Effector memory CD8-positive, alpha-beta T cell (primary cell): ENCODE results near the gene FBN2.

Experiments
- ATAC-seq: fragments of 150-1000 bp; cut with Tn5 transposase; replicated peaks from 2 replicates; pipeline ENCODE4 v1.10.0; 2021; ENCODE audit warnings: mild to moderate bottlenecking, moderate library complexity
- DNase-seq, 3 experiments: peaks; one replicate each; pipeline ENCODE4 v3.0.0; 2021
- H3K27ac Mint-ChIP-seq, 2 donors: one replicate each; pipeline ENCODE4 v1.8.0; 2022; ENCODE audit warnings: mild to moderate bottlenecking in 2 of 2, mixed read lengths in 2 of 2, moderate library complexity in 2 of 2
- H3K27me3 Mint-ChIP-seq, 2 donors: one replicate each; pipeline ENCODE4 v1.8.0; 2022; ENCODE audit warnings: mixed read lengths in 2 of 2
- H3K36me3 Mint-ChIP-seq: one replicate; pipeline ENCODE4 v1.8.0; 2022; ENCODE audit warnings: mild to moderate bottlenecking, moderate library complexity, mixed read lengths; ENCODE audit not compliant: insufficient read depth
- H3K4me1 Mint-ChIP-seq, 2 donors: one replicate each; pipeline ENCODE4 v1.8.0; 2022; ENCODE audit warnings: low read depth in 2 of 2, mixed read lengths in 2 of 2
- H3K4me3 Mint-ChIP-seq, 2 donors: one replicate each; pipeline ENCODE4 v1.8.0; 2022; ENCODE audit warnings: mild to moderate bottlenecking in 2 of 2, mixed read lengths in 2 of 2, moderate library complexity in 2 of 2
- H3K9me3 Mint-ChIP-seq, 2 donors: one replicate each; pipeline ENCODE4 v1.8.0; 2022; ENCODE audit warnings: mixed read lengths in 2 of 2

Gene FBN2

GRCh38 chr5:128395073-128395472 is 143.0 kb downstream of the FBN2 start:
- H3K27ac Mint-ChIP-seq: no peak overlapping the region

GRCh38 chr5:128384068-128384467 is 154.0 kb downstream of the FBN2 start:
- no peak for DNase-seq
- H3K4me1 Mint-ChIP-seq: no peaks in the 10 kb centered on the region
- no peak for ATAC-seq
- H3K9me3 Mint-ChIP-seq: peaks cover 9 to 10% of the 10 kb centered on the region in 2 donors
- no peak overlapping the region for H3K27ac Mint-ChIP-seq
- H3K4me3 Mint-ChIP-seq: no peak overlapping the region
- no peaks in the 10 kb centered on the region for H3K27me3 Mint-ChIP-seq
- no peaks in the 10 kb centered on the region for H3K36me3 Mint-ChIP-seq

More at GRCh38 chr5:128395073-128395472, 143.0 kb downstream of the FBN2 start:
- DNase-seq: no peak
- no peak for ATAC-seq
- H3K9me3 Mint-ChIP-seq: peaks cover 7 to 9% of the 10 kb centered on the region in 2 donors
- H3K36me3 Mint-ChIP-seq: no peaks in the 10 kb centered on the region
- no peaks in the 10 kb centered on the region for H3K27me3 Mint-ChIP-seq
- H3K4me1 Mint-ChIP-seq: no peaks in the 10 kb centered on the region
- no peak overlapping the region for H3K4me3 Mint-ChIP-seq

- ATAC-seq (no peak), DNase-seq (no peak)
- H3K27me3 Mint-ChIP-seq: no peaks in the 10 kb centered on the region
- peaks cover 0 to 9% of the 10 kb centered on the region in 2 donors for H3K9me3 Mint-ChIP-seq
- no peak overlapping the region for H3K27ac Mint-ChIP-seq
- H3K4me3 Mint-ChIP-seq: no peak overlapping the region
- no peaks in the 10 kb centered on the region for H3K36me3 Mint-ChIP-seq
- H3K4me1 Mint-ChIP-seq: no peaks in the 10 kb centered on the region
Measured at GRCh38 chr5:128380337-128380736, 157.7 kb downstream of the FBN2 start.

GRCh38 chr5:128378632-128379031 is 159.4 kb downstream of the FBN2 start:
- no peaks in the 10 kb centered on the region for H3K36me3 Mint-ChIP-seq
- H3K4me1 Mint-ChIP-seq: no peaks in the 10 kb centered on the region
- H3K9me3 Mint-ChIP-seq: peaks cover 0 to 9% of the 10 kb centered on the region in 2 donors
- H3K27ac Mint-ChIP-seq: no peak overlapping the region
- no peaks in the 10 kb centered on the region for H3K27me3 Mint-ChIP-seq
- DNase-seq: no peak
- no peak overlapping the region for H3K4me3 Mint-ChIP-seq
- ATAC-seq: no peak

GRCh38 chr5:128378196-128378595 is 159.8 kb downstream of the FBN2 start:
- no peaks in the 10 kb centered on the region for H3K27me3 Mint-ChIP-seq
- no peak overlapping the region for H3K4me3 Mint-ChIP-seq
- H3K36me3 Mint-ChIP-seq: no peaks in the 10 kb centered on the region
- H3K4me1 Mint-ChIP-seq: no peaks in the 10 kb centered on the region
- H3K27ac Mint-ChIP-seq: no peak overlapping the region
- ATAC-seq: no peak
- no peak for DNase-seq
- peaks cover 0 to 9% of the 10 kb centered on the region in 2 donors for H3K9me3 Mint-ChIP-seq

- no peaks in the 10 kb centered on the region for H3K27me3 Mint-ChIP-seq
- DNase-seq (no peak), ATAC-seq (no peak)
- no peak overlapping the region for H3K27ac Mint-ChIP-seq
- H3K4me1 Mint-ChIP-seq: no peaks in the 10 kb centered on the region
- no peak overlapping the region for H3K4me3 Mint-ChIP-seq
- no peaks in the 10 kb centered on the region for H3K36me3 Mint-ChIP-seq
- H3K9me3 Mint-ChIP-seq: peaks cover 0 to 4% of the 10 kb centered on the region in 2 donors
Measured at GRCh38 chr5:128376577-128376976, 161.5 kb downstream of the FBN2 start.

GRCh38 chr5:128366147-128366546 is 171.9 kb downstream of the FBN2 start:
- H3K27me3 Mint-ChIP-seq: no peaks in the 10 kb centered on the region
- no peaks in the 10 kb centered on the region for H3K36me3 Mint-ChIP-seq
- DNase-seq: no peak
- H3K4me3 Mint-ChIP-seq: no peak overlapping the region
- no peaks in the 10 kb centered on the region for H3K9me3 Mint-ChIP-seq
- ATAC-seq: no peak
- no peaks in the 10 kb centered on the region for H3K4me1 Mint-ChIP-seq
- H3K27ac Mint-ChIP-seq: no peak overlapping the region

- no peaks in the 10 kb centered on the region for H3K4me1 Mint-ChIP-seq
- no peak for DNase-seq
- no peak overlapping the region for H3K4me3 Mint-ChIP-seq
- no peaks in the 10 kb centered on the region for H3K9me3 Mint-ChIP-seq
- no peaks in the 10 kb centered on the region for H3K27me3 Mint-ChIP-seq
- no peaks in the 10 kb centered on the region for H3K36me3 Mint-ChIP-seq
- ATAC-seq: no peak
- H3K27ac Mint-ChIP-seq: no peak overlapping the region
Measured at GRCh38 chr5:128362370-128362769, 175.7 kb downstream of the FBN2 start.

GRCh38 chr5:128358826-128359225 is 179.2 kb downstream of the FBN2 start:
- DNase-seq: no peak
- Mint-ChIP-seq H3K4me1 (no peaks in the 10 kb centered on the region), H3K27me3 (no peaks in the 10 kb centered on the region), H3K36me3 (no peaks in the 10 kb centered on the region), H3K27ac (no peak overlapping the region), H3K4me3 (no peak overlapping the region), H3K9me3 (no peaks in the 10 kb centered on the region)
- no peak for ATAC-seq

GRCh38 chr5:128357226-128357625 is 180.8 kb downstream of the FBN2 start:
- Mint-ChIP-seq H3K9me3 (no peaks in the 10 kb centered on the region), H3K27ac (no peak overlapping the region)

GRCh38 chr5:128355961-128356360 is 182.1 kb downstream of the FBN2 start:
- no peak for DNase-seq
- no peaks in the 10 kb centered on the region for H3K9me3 Mint-ChIP-seq
- ATAC-seq: no peak
- H3K27ac Mint-ChIP-seq: no peak overlapping the region
- H3K4me3 Mint-ChIP-seq: no peak overlapping the region
- H3K4me1 Mint-ChIP-seq: no peaks in the 10 kb centered on the region
- H3K27me3 Mint-ChIP-seq: no peaks in the 10 kb centered on the region
- H3K36me3 Mint-ChIP-seq: no peaks in the 10 kb centered on the region

More at GRCh38 chr5:128357226-128357625, 180.8 kb downstream of the FBN2 start:
- no peak for DNase-seq
- Mint-ChIP-seq H3K27me3 (no peaks in the 10 kb centered on the region), H3K36me3 (no peaks in the 10 kb centered on the region), H3K4me1 (no peaks in the 10 kb centered on the region), H3K4me3 (no peak overlapping the region)
- ATAC-seq: no peak

- no peak overlapping the region for H3K27ac Mint-ChIP-seq
- DNase-seq: no peak
- no peaks in the 10 kb centered on the region for H3K4me1 Mint-ChIP-seq
- no peak for ATAC-seq
- no peaks in the 10 kb centered on the region for H3K27me3 Mint-ChIP-seq
- no peaks in the 10 kb centered on the region for H3K9me3 Mint-ChIP-seq
- H3K4me3 Mint-ChIP-seq: no peak overlapping the region
- H3K36me3 Mint-ChIP-seq: no peaks in the 10 kb centered on the region
Measured at GRCh38 chr5:128353441-128354107, 184.5 kb downstream of the FBN2 start.

- ATAC-seq: no peak
- Mint-ChIP-seq H3K4me3 (no peak overlapping the region), H3K36me3 (no peaks in the 10 kb centered on the region), H3K9me3 (no peaks in the 10 kb centered on the region), H3K4me1 (no peaks in the 10 kb centered on the region), H3K27ac (no peak overlapping the region), H3K27me3 (no peaks in the 10 kb centered on the region)
- DNase-seq: no peak
Measured at GRCh38 chr5:128350705-128351104, 187.3 kb downstream of the FBN2 start.

GRCh38 chr5:128349044-128349858 is 188.8 kb downstream of the FBN2 start:
- DNase-seq: no peak
- Mint-ChIP-seq H3K36me3 (no peaks in the 10 kb centered on the region), H3K27me3 (no peaks in the 10 kb centered on the region), H3K27ac (no peak overlapping the region), H3K4me3 (no peak overlapping the region), H3K4me1 (no peaks in the 10 kb centered on the region), H3K9me3 (no peaks in the 10 kb centered on the region)
- no peak for ATAC-seq
